Heart left ventricle (tissue), 16 donors: ENCODE results near the gene FBXW12. TPM values are rescaled to one million over a fixed set of nuclear protein-coding genes. Genes with fewer than 3 reads are reported as not detected.

Source experiments
- ATAC-seq, 4 donors: fragments of 200-7000 bp; cut with Tn5 transposase; one replicate each; pipeline ENCODE4 v1.9.1; 2020 to 2022; ENCODE audit warnings: moderate library complexity in 4 of 4, mild to moderate bottlenecking in 3 of 4, moderate number of reproducible peaks in 1 of 4
- DNase-seq, 5 donors: peaks; one replicate each; pipeline ENCODE4 v3.0.0-alpha.2; 2020
- H3K27ac ChIP-seq, 12 donors: fragments of 200-600 bp; sonication (generic) in 4 of 12; one replicate each; pipeline versions ENCODE4 v1.5.0 to v1.8.0; 2016 to 2022; ENCODE audit warnings: mild to moderate bottlenecking in 2 of 12
- H3K27me3 ChIP-seq, 9 donors: fragments of 200-600 bp; sonication (generic) in 2 of 9; one replicate each; pipeline versions ENCODE4 v1.5.1 to v1.8.0; 2016 to 2022; ENCODE audit warnings: mild to moderate bottlenecking in 3 of 9
- H3K36me3 ChIP-seq, 9 donors: fragments of 200-600 bp; sonication (generic) in 2 of 9; one replicate each; pipeline versions ENCODE4 v1.5.0 to v1.8.0; 2018 to 2022; ENCODE audit warnings: mild to moderate bottlenecking in 2 of 9
- H3K4me1 ChIP-seq, 12 donors: fragments of 200-600 bp; sonication (generic) in 4 of 12; one replicate each; pipeline versions ENCODE4 v1.5.0 to v1.8.0; 2016 to 2022; ENCODE audit warnings: mild to moderate bottlenecking in 3 of 12
- H3K4me3 ChIP-seq, 12 donors: fragments of 200-600 bp; sonication (generic) in 4 of 12; one replicate each; pipeline versions ENCODE4 v1.5.0 to v1.8.0; 2017 to 2022; ENCODE audit warnings: mild to moderate bottlenecking in 9 of 12, moderate library complexity in 4 of 12
- H3K9me3 ChIP-seq, 12 donors: fragments of 200-600 bp; sonication (generic) in 4 of 12; one replicate each; pipeline versions ENCODE4 v1.5.0 to v1.8.0; 2016 to 2022; ENCODE audit warnings: mild to moderate bottlenecking in 1 of 12
- POLR2A ChIP-seq, 2 donors: fragments of 450-650 bp; IDR thresholded peaks; one replicate each; pipeline ENCODE4 v1.6.1; 2017; ENCODE audit warnings: antibody characterized with exemption in 2 of 2, mild to moderate bottlenecking in 2 of 2, moderate library complexity in 2 of 2
- WGBS, 4 donors: extraction: QIAGEN DNeasy Blood & Tissue Kit in 2 of 4; methylation state at CpG; one replicate each; pipeline versions ENCODE4 v1.1.5 to v1.1.7; 2013 to 2018; 5-methylcytosine and 5-hydroxymethylcytosine counted together
- intact Hi-C, 10 donors: fragments of 100-400 bp; cut with DNase I; formaldehyde crosslinking; loops; one replicate each; pipeline versions ENCODE4 v1.11.1 to v1.14.2; 2022
- polyA plus RNA-seq, 2 donors: library from polyadenylated mRNA; stranded (reverse); fragments of 200-250 nt; gene quantifications; one replicate each; pipeline ENCODE4 v1.2.3, GENCODE V29; 2013
- total RNA-seq, 9 donors: library from RNA; depleted of rRNA in 2 of 9; stranded (reverse); fragments of >200 nt in 2 of 9; fragmentation: NEBNext Ultra II Directional in 3 of 9; extraction: Animal tissue kit (Norgen Biotek cat#: 25700) in 3 of 9; gene quantifications; one replicate each; pipeline versions ENCODE4 v1.1.0 to v1.2.4, GENCODE V29; 2016 to 2023
- TF ChIP-seq, protein P1 (sequence below), 12 donors: fragments of 200-600 bp; sonication (generic) in 4 of 12; IDR thresholded peaks; one replicate each; pipeline versions ENCODE4 v1.5.0 to v1.8.0; 2018 to 2022; ENCODE audit warnings: antibody characterized with exemption in 12 of 12, mild to moderate bottlenecking in 5 of 12
- donor health status: ischemic (EF 13 %, LVEDD 7.1; RV severe dilation, severe dysfunction).
- donor health status: healthy with polysubstance abuse.
- donor health status: DM: no; HTN: yes; CAD: no.
- donor health status: DM: no; HTN: no; CAD: no.
- donor health status: ischemic (EF 25% LVEDD 6.9; RV normal size, moderate dysfunction).
- donor health status: ischemic (EF 25% LVEDD 5.7; RV mildly dilated, moderate dysfunction).
- donor health status: healthy.
- donor health status: DM: yes; HTN: yes; CAD: no.
- donor health status: ischemic (EF 35%, LVEDD 5.7; RV mildly dilated, moderate dysfunction).
- donor health status: nonischemic (EF 11% LVEDD 7.7; RV severe dilation, severe dysfunction).
- donor health status: DM: yes; HTN: yes; CAD: no.
- donor health status: PGD.
- donor health status: ischemic (EF 29% LVEDD 5.4; RV normal size, mild dysfunction).
- donor health status: nonischemic (EF 23%, LVEDD 6.1; RV moderate dilation, normal function).

FBXW12 gene
- total and polyA plus RNA-seq, 11 donors = not detected

DNA sequence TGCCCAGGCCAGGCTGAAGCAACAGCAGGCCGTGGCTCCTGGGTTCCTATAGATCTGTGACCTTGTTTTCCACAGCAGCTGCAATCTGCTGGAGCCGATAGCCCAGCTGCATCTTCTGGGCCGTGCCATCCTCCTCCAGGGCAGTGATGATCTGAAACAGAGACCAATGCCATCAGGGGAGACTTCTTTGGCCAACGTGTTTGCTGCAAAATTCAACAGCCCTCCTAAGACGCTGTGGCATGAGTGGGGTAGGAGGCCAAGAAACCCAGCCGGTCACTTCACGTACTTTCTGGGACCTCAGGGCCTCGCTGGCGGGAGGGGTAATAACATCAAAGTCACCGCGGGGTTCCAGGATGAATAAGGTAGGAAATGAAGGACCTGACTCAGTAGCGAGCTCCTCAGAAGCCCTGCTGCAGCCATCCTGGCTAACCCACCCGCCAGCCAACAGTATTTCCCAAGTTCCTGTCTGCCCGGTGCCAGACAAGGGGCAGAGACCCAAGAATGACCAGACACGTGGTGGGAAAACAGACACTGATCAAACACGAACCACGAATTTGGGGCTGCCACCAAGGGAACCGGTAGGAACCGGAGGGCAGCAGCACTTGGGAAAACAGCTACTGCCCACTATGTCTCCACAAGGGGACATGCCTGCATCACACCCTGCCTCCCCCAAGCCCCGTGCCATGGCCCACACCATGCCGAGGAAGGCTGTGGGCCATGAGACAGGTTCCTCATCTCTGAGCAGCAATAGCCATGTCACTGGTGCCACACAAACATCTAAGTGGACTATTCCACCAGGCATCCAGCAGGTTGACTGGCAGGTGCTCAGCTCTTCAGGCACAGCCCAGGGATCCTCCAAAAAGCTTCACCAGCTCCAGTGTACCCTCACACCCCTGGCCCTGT is 32.7 kb downstream of the FBXW12 start:
- 84 to 87% (median 86%) methylated on average over 21 of the region's 21 CpGs for WGBS, 4 donors
- Histone ChIP-seq H3K9me3 (no peaks in the 10 kb centered on the region), H3K4me1 (peaks cover 0 to 11% (median 2%) of the 10 kb centered on the region in 12 donors), H3K27ac (peak overlapping the region in 1 of 12 donors; percentile 86), H3K4me3 (no peak overlapping the region), H3K36me3 (peaks cover 0 to 62% (median 45%) of the 10 kb centered on the region in 9 donors), H3K27me3 (no peaks in the 10 kb centered on the region)
- ATAC-seq (no peak), DNase-seq (peak in 2 of 5 donors; percentile 21 to 39)
- no peak for TF ChIP-seq POLR2A (IDR thresholded peaks at IDR 0.05)
- TF ChIP-seq, protein P1, sequence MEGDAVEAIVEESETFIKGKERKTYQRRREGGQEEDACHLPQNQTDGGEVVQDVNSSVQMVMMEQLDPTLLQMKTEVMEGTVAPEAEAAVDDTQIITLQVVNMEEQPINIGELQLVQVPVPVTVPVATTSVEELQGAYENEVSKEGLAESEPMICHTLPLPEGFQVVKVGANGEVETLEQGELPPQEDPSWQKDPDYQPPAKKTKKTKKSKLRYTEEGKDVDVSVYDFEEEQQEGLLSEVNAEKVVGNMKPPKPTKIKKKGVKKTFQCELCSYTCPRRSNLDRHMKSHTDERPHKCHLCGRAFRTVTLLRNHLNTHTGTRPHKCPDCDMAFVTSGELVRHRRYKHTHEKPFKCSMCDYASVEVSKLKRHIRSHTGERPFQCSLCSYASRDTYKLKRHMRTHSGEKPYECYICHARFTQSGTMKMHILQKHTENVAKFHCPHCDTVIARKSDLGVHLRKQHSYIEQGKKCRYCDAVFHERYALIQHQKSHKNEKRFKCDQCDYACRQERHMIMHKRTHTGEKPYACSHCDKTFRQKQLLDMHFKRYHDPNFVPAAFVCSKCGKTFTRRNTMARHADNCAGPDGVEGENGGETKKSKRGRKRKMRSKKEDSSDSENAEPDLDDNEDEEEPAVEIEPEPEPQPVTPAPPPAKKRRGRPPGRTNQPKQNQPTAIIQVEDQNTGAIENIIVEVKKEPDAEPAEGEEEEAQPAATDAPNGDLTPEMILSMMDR (IDR thresholded peaks at IDR 0.05) = no peak
- intact Hi-C loops = loop anchor here in 3 of 10 donors (5.0 to 10.0 kb wide), 2 partner anchors 130 to 143 kb away; no protein-coding TSS in a partner anchor

GRCh38 chr3:48405343-48405881 is 33.4 kb downstream of the FBXW12 start:
- Histone ChIP-seq H3K36me3 (peaks cover 0 to 69% (median 52%) of the 10 kb centered on the region in 9 donors), H3K4me1 (peaks cover 0 to 11% (median 2%) of the 10 kb centered on the region in 12 donors), H3K9me3 (no peaks in the 10 kb centered on the region), H3K27me3 (no peaks in the 10 kb centered on the region), H3K27ac (peak overlapping the region in 1 of 12 donors; percentile 86), H3K4me3 (no peak overlapping the region)
- TF ChIP-seq POLR2A (IDR thresholded peaks at IDR 0.05) = no peak
- TF ChIP-seq, protein P1 (IDR thresholded peaks at IDR 0.05) = no peak
- DNase-seq (peak in 3 of 5 donors; percentile 18 to 48 (median 44)), ATAC-seq (no peak)
- WGBS, 4 donors = 80 to 86% (median 85%) methylated on average over 8 to 13 of the region's 13 CpGs
- intact Hi-C loops = loop anchor here in 1 of 10 donors (10.0 kb wide), 1 partner anchor 131 kb away; no protein-coding TSS in a partner anchor

DNA sequence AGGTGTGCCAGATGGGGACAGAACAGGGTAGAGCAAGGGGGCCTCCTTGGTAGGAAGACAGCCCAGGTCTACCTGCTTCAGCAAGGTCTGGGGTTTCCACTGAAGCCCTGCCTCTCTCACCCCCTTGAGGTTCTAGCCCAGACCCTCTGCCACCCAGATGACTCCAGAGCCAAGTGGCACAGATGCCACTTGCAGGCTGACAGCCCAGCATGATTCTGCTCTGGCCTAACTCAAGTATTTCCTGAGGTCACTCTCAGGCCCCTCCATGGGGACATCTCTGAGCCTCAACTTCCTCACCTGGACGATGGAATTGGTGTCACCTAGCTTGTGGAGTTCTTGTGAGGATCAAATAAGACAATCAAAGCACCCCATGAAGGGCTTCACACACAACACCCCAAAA is 34.0 kb downstream of the FBXW12 start:
- WGBS, 4 donors = 50 to 89% (median 84%) methylated on average over 1 of the region's 1 CpG
- no peaks in the 10 kb centered on the region for H3K27me3 ChIP-seq
- TF ChIP-seq POLR2A (IDR thresholded peaks at IDR 0.05) = no peak
- TF ChIP-seq, protein P1 (IDR thresholded peaks at IDR 0.05) = no peak
- H3K9me3 ChIP-seq = no peaks in the 10 kb centered on the region
- intact Hi-C loops = loop anchor here in 1 of 10 donors (10.0 kb wide), 1 partner anchor 131 kb away; no protein-coding TSS in a partner anchor
- H3K4me3 ChIP-seq = no peak overlapping the region
- peaks cover 0 to 75% (median 58%) of the 10 kb centered on the region in 9 donors for H3K36me3 ChIP-seq
- H3K27ac ChIP-seq = peak overlapping the region in 1 of 12 donors; percentile 86
- DNase-seq = no peak
- no peak for ATAC-seq
- H3K4me1 ChIP-seq = peaks cover 0 to 11% (median 2%) of the 10 kb centered on the region in 12 donors
